ENCODE results near the gene PRKAR1B. TPM values are rescaled to one million over a fixed set of nuclear protein-coding genes. Genes with fewer than 3 reads are reported as not detected.

PRKAR1B gene
- total and polyA plus RNA-seq, 10 donors = 9.9 to 39.5 (median 23.5) TPM

DNA sequence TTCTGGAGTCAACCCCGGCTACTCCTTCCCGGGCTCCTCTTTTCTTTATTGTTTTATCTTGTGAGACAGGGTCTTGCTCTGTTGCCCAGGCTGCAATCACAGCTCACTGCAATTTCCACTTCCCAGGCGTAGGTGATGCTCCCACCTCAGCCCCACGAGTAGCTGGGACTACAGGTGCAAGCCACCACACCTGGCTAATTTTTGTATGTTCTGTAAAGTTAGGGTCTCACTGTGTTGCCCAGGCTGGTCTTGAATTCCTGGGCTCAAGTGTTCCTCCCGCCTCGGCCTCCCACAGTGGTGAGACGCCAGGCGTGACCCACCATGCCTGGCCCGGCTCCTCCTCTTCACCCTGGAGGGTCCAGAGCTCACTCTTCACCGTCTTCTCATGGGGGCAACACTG is 192.1 kb downstream of the PRKAR1B start:
- WGBS, 5 donors = 82 to 97% (median 93%) methylated on average over 10 of the region's 10 CpGs
- Histone ChIP-seq H3K27ac (no peak overlapping the region), H3K9me3 (peaks cover 0 to 4% (median 0%) of the 10 kb centered on the region in 8 donors), H3K4me1 (peaks cover 0 to 27% (median 13%) of the 10 kb centered on the region in 6 donors), H3K36me3 (no peaks in the 10 kb centered on the region), H3K4me3 (no peak overlapping the region), H3K27me3 (replicated peaks in 1 of 7) (peaks cover 0 to 5% (median 0%) of the 10 kb centered on the region in 7 donors)
- no peak for DNase-seq
- intact Hi-C loops (cut with DNase I; ENCODE audit: low total_unique reads) = no loop called here
- TF ChIP-seq POLR2AphosphoS5 (IDR thresholded peaks at IDR 0.05) = no peak
- TF ChIP-seq POLR2A (IDR thresholded peaks at IDR 0.05) = no peak
- no peak for TF ChIP-seq CTCF (IDR thresholded peaks at IDR 0.05 in 8 of 11, conservative IDR thresholded peaks at IDR 0.05 in 3 of 11)

DNA sequence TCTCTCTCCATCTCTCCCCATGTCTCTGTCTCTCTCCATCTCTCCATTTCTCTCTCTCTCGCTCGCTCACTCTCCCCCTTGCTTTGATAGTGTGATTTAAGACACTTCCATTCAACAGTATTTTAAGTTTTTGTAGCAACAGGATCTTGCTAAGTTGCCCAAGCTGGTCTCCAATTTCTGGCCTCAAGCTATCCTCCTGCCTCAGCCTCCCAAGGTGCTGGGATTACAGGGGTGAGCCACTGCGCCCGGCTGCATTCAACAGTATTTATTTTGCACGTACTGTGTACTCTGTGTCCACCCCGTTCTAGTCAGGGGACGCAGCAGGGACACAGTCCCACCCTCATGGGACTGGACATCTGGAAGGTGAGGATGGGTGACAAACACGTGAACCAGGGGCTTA is 193.0 kb downstream of the PRKAR1B start:
- TF ChIP-seq CTCF (IDR thresholded peaks at IDR 0.05 in 8 of 11, conservative IDR thresholded peaks at IDR 0.05 in 3 of 11) (no peak), POLR2A (IDR thresholded peaks at IDR 0.05) (no peak), POLR2AphosphoS5 (IDR thresholded peaks at IDR 0.05) (no peak)
- Histone ChIP-seq H3K4me3 (no peak overlapping the region), H3K27ac (no peak overlapping the region), H3K4me1 (peaks cover 0 to 24% (median 14%) of the 10 kb centered on the region in 6 donors), H3K9me3 (peaks cover 0 to 4% (median 0%) of the 10 kb centered on the region in 8 donors), H3K27me3 (replicated peaks in 1 of 7) (peaks cover 0 to 5% (median 0%) of the 10 kb centered on the region in 7 donors), H3K36me3 (no peaks in the 10 kb centered on the region)
- no peak for DNase-seq
- intact Hi-C loops (cut with DNase I; ENCODE audit: low total_unique reads) = no loop called here
- WGBS, 5 donors = 91 to 98% (median 94%) methylated on average over 8 of the region's 8 CpGs

DNA sequence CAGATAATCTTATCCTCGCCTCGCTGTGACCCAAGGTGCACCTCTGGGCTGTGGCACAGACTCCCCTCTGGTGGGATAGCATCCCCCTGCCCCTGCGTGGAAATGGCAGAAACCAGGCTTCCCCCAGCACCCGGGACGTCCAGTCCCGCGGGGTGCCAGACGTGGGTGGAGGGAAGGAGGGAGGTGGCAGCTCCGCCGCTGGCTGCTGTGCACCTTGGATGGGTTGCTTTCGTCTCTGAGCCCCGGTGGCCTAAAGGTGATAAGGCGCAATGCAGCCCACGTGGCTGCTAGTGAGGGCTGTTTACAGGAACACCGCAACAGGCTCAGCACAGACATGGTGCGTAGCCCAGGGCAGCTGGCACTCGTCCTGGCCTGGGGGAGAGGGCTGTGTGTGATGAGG is 193.8 kb downstream of the PRKAR1B start:
- WGBS, 5 donors = 82 to 88% (median 84%) methylated on average over 13 to 17 of the region's 17 CpGs
- Histone ChIP-seq H3K36me3 (no peaks in the 10 kb centered on the region), H3K27me3 (replicated peaks in 1 of 7) (peaks cover 0 to 5% (median 0%) of the 10 kb centered on the region in 7 donors), H3K27ac (no peak overlapping the region), H3K4me1 (peaks cover 0 to 16% (median 8%) of the 10 kb centered on the region in 6 donors), H3K4me3 (no peak overlapping the region), H3K9me3 (peaks cover 0 to 4% (median 0%) of the 10 kb centered on the region in 8 donors)
- no peak for TF ChIP-seq CTCF (IDR thresholded peaks at IDR 0.05 in 8 of 11, conservative IDR thresholded peaks at IDR 0.05 in 3 of 11)
- TF ChIP-seq POLR2AphosphoS5 (IDR thresholded peaks at IDR 0.05) = no peak
- no peak for TF ChIP-seq POLR2A (IDR thresholded peaks at IDR 0.05)
- intact Hi-C loops (cut with DNase I; ENCODE audit: low total_unique reads) = no loop called here
- no peak for DNase-seq

DNA sequence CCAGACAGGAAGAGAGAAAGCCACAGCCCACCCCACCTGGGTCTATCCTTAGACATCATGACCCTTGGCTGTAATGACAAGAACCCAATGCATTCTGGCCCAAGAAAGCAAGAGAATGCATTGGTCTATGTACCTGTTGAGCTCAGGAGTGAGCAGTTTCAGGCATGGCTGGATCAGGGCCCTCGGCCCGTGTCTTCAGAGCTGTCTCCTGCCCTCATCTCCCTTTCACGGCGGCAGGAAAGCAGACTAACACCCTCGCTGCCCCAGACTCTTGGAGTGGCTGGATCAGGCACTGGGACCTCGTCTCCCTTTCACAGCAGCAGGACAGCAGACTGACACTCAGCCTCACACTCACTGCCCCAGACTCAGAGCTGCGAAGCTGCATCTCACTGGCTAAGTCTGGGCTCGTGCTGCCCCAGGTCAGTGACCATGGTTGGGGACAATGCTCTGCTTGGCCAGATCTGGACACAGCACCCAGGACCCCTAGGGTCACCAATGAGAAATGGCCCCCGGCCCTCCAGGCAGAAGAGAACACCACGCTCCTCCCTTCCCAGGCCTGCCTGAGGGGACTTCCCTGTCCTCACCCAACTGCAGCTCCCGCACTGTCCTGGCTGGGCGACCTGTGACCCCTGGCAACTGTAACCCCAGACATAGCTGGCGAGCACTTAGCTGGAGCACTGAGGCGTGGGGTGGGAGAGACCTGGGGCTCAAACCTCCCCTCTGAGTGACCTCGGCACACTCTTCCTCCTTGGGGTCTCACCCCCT is 194.5 kb downstream of the PRKAR1B start:
- Histone ChIP-seq H3K4me1 (peaks cover 0 to 8% (median 1%) of the 10 kb centered on the region in 6 donors), H3K9me3 (peaks cover 0 to 4% (median 0%) of the 10 kb centered on the region in 8 donors), H3K36me3 (no peaks in the 10 kb centered on the region), H3K4me3 (no peak overlapping the region), H3K27ac (no peak overlapping the region), H3K27me3 (replicated peaks in 1 of 7) (peaks cover 0 to 5% (median 0%) of the 10 kb centered on the region in 7 donors)
- intact Hi-C loops (cut with DNase I; ENCODE audit: low total_unique reads) = no loop called here
- TF ChIP-seq CTCF (IDR thresholded peaks at IDR 0.05 in 8 of 11, conservative IDR thresholded peaks at IDR 0.05 in 3 of 11) (no peak), POLR2A (IDR thresholded peaks at IDR 0.05) (no peak), POLR2AphosphoS5 (IDR thresholded peaks at IDR 0.05) (no peak)
- 78 to 90% (median 84%) methylated on average over 12 to 15 of the region's 15 CpGs for WGBS, 5 donors
- DNase-seq = no peak
